ENCODE data around the gene SPOCK1.

SPOCK1 gene

GRCh38 chr5:137186759-137187461, 312.2 kb downstream of the SPOCK1 start:
- DNase-seq: peak; percentile 88

DNA sequence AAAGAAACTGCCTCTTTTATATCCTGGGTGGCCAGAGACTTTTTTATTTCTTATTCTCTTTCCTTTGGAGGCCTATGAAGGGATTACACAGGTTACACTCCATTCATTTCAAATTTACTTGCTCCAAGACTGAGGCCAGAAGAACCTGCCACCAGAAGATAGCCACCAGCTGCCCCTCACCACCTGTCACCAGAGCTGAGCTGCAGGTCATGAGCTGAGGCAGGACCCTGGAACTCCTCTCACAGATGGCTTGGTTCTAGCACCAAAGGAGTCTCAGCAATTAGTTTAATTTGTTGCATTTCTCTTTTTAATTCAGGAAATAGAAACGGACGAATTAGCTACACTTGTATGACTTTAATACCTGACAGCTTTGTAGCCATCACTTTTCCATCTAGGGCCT, 313.9 kb downstream of the SPOCK1 start:
- DNase-seq: no peak

GRCh38 chr5:137184734-137185133, 314.4 kb downstream of the SPOCK1 start:
- DNase-seq: no peak

DNA sequence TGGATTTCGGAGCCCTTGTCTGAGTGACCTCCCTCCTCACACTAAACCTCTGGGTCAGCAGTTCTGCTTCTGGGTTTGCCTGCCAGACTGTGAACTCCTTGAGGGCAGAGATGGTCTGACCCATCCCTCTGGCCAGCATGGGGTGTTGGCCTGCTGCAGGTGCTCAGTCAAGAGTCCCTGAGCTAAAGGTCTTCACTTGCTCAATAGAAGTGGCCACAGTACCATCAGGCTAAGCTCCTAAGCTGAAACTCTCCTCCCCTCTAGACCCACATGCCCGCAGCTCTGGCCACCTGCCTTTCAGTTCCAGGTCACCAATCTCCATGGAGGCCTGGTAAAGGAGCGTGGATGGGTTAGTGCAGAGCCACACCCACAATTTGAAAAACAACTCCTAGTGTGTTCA, 316.6 kb downstream of the SPOCK1 start:
- DNase-seq: no peak

GRCh38 chr5:137181667-137182066, 317.5 kb downstream of the SPOCK1 start:
- DNase-seq: no peak

DNA sequence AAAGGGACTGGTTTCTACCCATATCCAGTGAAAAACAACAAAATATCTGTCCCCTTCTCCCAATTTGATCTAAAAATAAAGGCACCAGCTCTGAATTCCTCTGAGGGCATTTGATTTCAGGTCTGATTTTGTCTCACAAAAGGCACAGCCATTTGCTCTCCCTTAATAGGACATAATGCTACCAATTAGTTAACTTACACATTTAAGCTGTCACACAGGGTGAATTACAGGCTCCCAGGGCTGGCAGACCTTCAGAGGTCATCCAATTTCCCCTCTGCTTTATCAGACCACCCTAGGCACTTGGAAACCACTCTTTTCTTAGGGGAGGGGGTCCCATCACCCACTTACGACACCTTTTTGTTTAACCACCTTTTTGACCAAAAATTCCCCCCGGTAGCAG, 319.9 kb downstream of the SPOCK1 start:
- no peak for DNase-seq

DNA sequence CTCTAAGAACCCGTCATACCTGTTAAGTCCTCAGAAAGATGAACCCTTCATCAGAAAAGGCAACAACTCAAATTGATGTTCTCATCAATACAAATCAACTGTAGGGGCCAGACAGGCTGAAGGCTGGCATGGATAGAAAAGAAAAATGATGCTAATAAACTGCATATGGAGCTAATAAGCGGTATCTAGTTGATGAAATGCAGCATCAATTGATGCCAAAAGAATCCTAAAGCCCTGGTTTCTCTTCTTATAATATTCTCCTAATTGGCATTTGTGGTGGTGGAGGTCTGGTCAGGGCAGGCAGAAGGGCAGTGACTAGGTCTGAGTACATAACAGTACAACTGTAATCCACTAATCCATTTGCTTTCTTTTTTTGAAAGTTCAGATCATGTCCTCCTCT, 322.5 kb downstream of the SPOCK1 start:
- DNase-seq: no peak

DNA sequence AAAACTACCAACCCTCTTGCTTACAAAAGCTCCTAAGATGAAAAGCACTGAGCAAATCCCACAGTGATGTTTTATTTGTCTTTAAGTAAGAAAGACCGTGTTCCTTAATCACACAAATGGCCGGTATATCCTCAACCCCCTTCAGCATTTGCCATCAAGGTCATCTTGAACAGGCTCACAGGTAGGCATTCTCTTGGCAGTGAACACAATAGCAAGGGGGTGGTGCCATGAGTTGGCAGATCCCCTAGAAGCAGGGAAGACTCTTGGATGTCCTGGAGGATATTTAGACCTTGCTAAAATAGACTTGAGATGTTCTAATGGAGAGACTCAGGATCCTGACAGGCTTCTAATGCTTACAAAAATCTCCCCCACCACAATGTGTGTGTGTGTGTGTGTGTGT, 323.0 kb downstream of the SPOCK1 start:
- DNase-seq: no peak

DNA sequence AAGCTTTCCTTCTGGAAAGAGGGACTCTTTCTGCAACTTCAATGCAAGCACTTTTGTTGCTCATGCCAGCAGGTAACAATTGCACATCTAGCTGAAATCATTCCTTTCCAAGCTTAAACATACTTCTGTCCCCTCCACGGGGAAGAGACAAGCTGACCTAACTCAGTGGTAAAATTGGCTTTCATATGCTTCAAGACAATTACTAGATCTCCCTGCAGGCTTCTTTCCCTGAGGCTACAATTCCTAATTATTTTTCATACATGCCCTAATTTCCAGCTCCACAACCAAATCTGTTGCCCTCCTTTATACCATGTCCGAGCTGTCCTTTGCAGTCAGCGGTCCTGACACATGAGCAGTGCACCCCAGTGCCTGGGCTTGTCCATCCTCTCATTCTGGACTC, 324.9 kb downstream of the SPOCK1 start:
- no peak for DNase-seq

GRCh38 chr5:137172258-137172657, 326.9 kb downstream of the SPOCK1 start:
- DNase-seq: no peak

DNA sequence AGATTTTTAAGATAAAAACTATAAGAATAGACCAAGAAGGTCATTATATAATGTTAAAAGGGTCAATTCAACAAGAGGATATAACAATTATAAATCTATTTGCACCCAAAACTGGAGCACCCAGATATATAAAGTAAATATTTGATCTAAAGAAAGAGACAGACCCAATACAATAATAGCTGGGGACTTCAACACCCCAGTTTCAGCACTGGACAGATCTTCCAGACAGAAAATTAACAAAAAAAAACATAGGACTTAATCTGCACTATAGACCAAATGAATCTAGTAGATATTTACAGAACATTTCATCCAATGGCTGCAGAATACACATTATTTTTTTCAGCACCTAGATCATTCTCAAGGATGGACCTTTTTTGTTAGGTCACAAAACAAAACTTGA, 331.9 kb downstream of the SPOCK1 start:
- no peak for DNase-seq

GRCh38 chr5:137164961-137165360, 334.2 kb downstream of the SPOCK1 start:
- DNase-seq: no peak

GRCh38 chr5:137164536-137164935, 334.6 kb downstream of the SPOCK1 start:
- DNase-seq: no peak

GRCh38 chr5:137158691-137159090, 340.4 kb downstream of the SPOCK1 start:
- no peak for DNase-seq

- no peak for DNase-seq
Measured at GRCh38 chr5:137156180-137156579, 342.9 kb downstream of the SPOCK1 start.

DNA sequence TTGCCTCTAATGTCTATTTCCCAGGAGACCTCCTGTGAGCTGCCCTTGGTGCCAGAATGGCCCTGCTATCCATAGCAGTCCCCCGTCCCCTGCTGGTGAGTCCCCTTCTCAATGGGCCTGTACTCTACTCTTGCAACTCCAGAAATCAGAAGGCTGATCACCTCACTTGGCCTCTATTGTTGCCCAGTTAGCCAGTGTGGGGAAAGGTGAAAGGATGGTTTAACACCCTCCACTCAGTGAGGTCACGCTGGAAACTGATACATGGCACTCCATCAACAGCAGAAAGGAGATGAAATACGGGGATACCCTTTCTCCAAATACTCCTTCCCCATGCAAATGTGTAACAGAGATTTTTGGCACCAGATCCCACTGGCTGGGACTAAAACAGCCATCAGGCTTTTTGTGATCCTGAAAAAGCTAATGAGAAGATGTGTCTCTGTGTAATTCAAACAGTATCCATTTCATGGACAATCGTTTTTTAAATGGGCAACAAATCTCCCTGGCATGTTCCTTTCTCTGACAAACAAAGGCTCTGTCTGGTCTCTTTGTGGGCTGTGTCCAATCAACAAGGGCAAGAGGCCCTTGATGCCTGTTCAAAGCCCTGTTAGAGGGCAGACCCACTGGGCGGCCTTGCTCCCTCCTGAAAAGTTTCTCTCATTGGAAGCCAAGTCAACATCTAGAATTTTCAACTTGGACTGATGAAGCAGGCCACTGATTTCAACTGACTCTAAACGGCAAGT, 343.7 kb downstream of the SPOCK1 start:
- no peak for DNase-seq

DNA sequence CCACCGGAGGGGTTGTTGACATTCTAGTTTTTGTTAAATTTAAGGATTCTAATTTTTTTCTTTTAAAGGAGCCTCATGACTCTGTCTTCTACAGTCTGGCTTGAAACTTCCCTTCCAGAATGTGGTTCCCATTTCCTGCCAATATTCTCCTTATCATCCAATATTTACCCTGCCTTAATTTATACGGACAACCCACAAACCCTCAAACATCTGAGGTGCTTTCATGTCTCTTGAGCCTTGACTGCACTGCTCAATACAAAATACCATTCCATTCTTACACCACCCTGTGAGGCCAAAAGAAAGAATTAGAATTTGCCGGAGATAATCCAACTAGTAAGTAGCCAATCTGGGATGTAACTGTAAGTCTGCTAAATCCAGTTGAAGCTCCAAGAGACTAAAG, 346.5 kb downstream of the SPOCK1 start:
- DNase-seq: no peak

DNA sequence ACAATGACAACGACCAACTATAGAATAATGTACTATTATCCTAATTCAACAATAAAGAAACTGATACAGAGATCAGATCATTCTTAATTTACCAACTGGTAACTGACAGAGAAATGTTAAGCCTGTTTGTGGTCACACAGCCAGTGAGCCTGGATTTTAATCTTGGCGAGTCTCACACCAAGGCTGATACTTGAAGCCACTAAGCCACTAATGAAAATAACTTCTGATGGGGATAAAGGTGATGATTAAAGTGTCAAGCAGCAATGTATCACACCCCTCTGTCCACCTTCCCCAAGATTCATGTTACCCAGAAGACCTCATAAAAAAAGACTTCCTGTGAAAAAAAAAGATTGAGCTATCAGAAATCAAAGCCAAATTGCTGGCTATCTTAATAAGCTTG, 350.5 kb downstream of the SPOCK1 start:
- no peak for DNase-seq

DNA sequence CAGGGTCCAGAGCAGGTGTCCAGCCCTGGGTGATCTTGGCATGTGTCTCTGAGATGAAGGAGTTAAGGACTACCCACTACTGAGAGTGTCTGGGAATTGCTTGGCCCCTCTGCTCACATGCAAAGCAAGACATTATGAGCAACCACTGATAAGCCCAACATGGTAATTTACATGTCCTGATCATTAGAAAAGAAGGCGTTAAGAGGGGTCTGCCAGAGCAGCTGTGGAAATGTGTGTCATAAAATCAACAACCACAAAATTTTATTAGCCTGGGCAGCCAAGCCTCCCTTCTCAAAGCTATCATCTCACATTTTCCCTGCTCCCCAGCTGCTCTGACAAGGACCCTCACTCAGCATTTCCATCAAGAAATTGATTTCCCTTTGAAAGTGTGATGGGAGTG, 351.0 kb downstream of the SPOCK1 start:
- no peak for DNase-seq

- DNase-seq: no peak
Measured at GRCh38 chr5:137147346-137147745, 351.8 kb downstream of the SPOCK1 start.

DNA sequence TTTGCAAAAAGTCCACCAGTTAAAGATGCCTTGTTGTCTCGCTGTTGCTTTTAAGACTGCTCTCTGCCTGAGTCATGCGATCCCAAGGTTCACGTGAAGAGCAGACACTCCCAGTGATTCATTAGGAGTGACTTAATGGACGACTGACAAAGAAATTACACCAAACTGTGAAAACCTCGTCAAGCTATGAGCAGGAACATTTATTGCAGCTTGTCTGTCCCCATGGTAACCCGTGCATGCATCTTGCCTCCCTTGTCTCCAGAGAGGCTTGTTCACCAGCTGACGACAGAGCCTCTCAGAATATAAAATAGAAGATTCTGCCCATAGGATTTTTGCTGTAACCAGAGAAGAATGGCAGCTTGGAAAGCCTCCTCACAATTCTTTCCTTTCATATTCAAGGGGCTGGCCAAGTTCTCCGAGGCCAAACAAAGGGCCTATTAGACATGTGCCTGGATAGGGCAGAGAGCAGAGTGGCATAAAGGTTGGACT, 352.7 kb downstream of the SPOCK1 start:
- DNase-seq: peak; percentile 99

DNA sequence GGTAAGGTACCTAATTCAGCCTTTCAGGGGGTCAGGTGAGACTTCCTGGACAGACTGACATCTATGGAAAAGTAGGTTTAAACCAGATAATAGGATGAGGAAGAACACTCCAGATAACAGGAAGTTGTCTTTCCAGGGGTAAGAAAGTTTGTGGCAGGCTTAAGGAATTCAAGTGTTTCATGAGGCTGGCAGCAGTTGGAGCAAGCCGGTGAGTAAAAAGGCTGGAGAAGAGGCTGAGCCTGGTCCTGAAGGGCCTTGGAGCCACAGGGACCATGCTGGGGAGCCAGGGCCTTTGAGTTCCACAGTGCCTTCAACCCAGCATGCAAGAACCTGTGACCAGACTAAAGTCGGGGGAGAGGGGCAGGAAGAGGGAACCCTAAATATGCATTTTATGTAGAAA, 353.4 kb downstream of the SPOCK1 start:
- no peak for DNase-seq

DNA sequence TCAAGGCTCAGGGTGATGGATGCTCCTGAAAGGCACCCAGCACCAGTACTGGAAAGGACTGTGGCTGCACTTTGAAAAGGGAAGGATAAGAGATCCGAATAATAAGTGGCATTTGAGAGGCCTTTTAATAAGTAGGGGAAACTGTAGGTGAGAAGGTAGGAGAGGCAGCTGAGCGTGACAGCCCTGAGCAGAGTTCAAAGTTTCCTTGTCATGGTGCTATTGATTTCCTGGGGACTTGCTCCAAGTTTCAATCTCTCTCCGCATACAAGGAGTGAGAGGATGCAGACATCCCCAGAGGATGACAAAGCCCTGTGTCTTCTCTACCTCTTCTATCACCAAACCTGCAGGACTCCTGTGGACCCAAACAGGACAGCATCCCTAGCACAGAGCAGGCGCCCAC, 354.5 kb downstream of the SPOCK1 start:
- DNase-seq: no peak

DNA sequence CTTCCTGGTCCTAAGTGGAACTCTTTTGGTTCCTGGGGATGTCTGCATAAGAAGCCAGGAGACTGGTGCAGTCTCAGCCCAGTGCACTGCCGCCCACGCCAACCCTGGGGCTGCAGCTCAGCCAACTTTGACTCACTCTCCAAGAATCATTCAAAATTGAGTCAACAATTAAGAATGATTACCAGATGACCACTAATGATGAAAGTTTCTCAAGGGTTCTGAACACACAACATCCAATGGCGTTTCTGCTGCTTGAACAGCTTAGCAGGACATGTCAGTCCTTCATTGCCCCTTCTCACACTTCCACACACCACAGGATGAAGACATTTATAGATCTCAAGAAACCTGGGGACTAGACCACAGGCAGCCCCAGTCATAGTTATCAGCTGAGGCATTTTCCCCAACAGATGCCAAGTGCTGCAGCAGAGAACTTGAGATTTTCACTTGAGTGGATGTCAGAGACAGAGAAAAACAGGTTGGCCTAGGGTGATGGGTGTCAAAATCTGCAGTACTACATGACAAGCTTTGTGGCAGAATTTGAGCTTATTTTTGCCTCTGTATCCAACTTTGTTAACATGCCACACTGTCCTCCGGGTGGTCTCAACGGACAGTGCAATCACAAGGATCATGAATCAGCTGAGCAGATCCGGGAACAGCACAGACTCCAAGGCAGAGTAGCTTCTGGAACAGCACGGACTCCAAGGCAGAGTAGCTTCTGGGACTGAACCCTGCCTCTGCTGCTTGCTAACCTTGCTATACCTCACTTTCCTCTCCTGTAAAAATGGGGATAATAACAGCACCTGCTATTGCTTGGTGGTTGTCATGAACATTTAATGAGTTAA, 356.1 kb downstream of the SPOCK1 start:
- peak; percentile 95 for DNase-seq
